Measurements from ENCODE around the gene SS18L1.

- TF ChIP-seq CTCF (IDR thresholded peaks at IDR 0.05) (no peak), POLR2AphosphoS5 (IDR thresholded peaks at IDR 0.05) (no peak), POLR2A (IDR thresholded peaks at IDR 0.05) (no peak)
Measured at GRCh38 chr20:62165762-62166399, 22.3 kb downstream of the SS18L1 start.
